WTC11 (cell line): ENCODE measurements around the gene AJAP1. TPM values are rescaled to one million over a fixed set of nuclear protein-coding genes. Genes with fewer than 3 reads are reported as not detected.

Experiments
- ATAC-seq: fragments of 200-7000 bp; cut with Tn5 transposase; 2 replicates; pipeline ENCODE4 v1.10.0; 2021; ENCODE audit warnings: mild to moderate bottlenecking, moderate library complexity
- CTCF ChIA-PET: fragments of 300-600 bp; sonication (Branson Sonifier 250); formaldehyde crosslinking; loops from one replicate; lab custom pipeline; 2021; ENCODE audit warnings: antibody characterized with exemption; lab: Charles Lee
- POLR2A ChIA-PET: fragments of 350-600 bp; sonication (Branson Sonifier 250); formaldehyde crosslinking; loops from one replicate; lab custom pipeline; 2021; ENCODE audit warnings: antibody characterized with exemption; lab: Charles Lee
- DNase-seq: peaks from one replicate; pipeline ENCODE4 v3.0.0; 2021; ENCODE audit warnings: low spot score
- H3K27ac Mint-ChIP-seq: 2 replicates; pipeline ENCODE4 v1.8.0; 2021; ENCODE audit warnings: mixed read lengths
- H3K27me3 Mint-ChIP-seq: 2 replicates; pipeline ENCODE4 v1.8.0; 2021; ENCODE audit warnings: low read depth, mild to moderate bottlenecking, moderate library complexity, mixed read lengths
- H3K36me3 Mint-ChIP-seq: 2 replicates; pipeline ENCODE4 v1.8.0; 2021; ENCODE audit warnings: mixed read lengths
- H3K4me1 Mint-ChIP-seq: 2 replicates; pipeline ENCODE4 v1.8.0; 2022; ENCODE audit warnings: mixed read lengths
- H3K4me3 Mint-ChIP-seq: 2 replicates; pipeline ENCODE4 v1.8.0; 2021; ENCODE audit warnings: mild to moderate bottlenecking, moderate library complexity, mixed read lengths
- H3K9me3 Mint-ChIP-seq: 2 replicates; pipeline ENCODE4 v1.8.0; 2021; ENCODE audit warnings: mixed read lengths
- CBFB ChIP-seq: sonication (generic); formaldehyde crosslinking; IDR thresholded peaks from 2 replicates; pipeline ENCODE4 v1.8.1; 2022; ENCODE audit warnings: mild to moderate bottlenecking, low read depth, missing genetic modification reagents
- CREB1 ChIP-seq: sonication (generic); formaldehyde crosslinking; IDR thresholded peaks from 2 replicates; pipeline ENCODE4 v1.8.0; 2023; ENCODE audit warnings: mild to moderate bottlenecking, missing genetic modification reagents
- ESRRA ChIP-seq: sonication (generic); formaldehyde crosslinking; IDR thresholded peaks from 2 replicates; pipeline ENCODE4 v1.8.1; 2022; ENCODE audit warnings: mild to moderate bottlenecking, missing genetic modification reagents, borderline replicate concordance
- ETV6 ChIP-seq: sonication (generic); formaldehyde crosslinking; IDR thresholded peaks from 2 replicates; pipeline ENCODE4 v1.8.1; 2022; ENCODE audit warnings: mild to moderate bottlenecking, missing genetic modification reagents
- GRHL2 ChIP-seq: fragments of 250-450 bp; sonication (Bioruptor Pico); IDR thresholded peaks from 2 replicates; pipeline ENCODE4 v1.8.0; 2022; ENCODE audit warnings: mild to moderate bottlenecking, moderate library complexity; ENCODE audit not compliant: insufficient replicate concordance, severe bottlenecking
- GTF2I ChIP-seq: fragments of 250-450 bp; sonication (Bioruptor Pico); conservative IDR thresholded peaks from 2 replicates; pipeline ENCODE4 v1.4.0; 2021; ENCODE audit warnings: mild to moderate bottlenecking
- IRF2 ChIP-seq: sonication (generic); formaldehyde crosslinking; IDR thresholded peaks from 2 replicates; pipeline ENCODE4 v1.8.0; 2022; ENCODE audit warnings: low read depth, missing genetic modification reagents, borderline replicate concordance
- NFYB ChIP-seq: sonication (generic); formaldehyde crosslinking; conservative IDR thresholded peaks from 2 replicates; pipeline ENCODE4 v1.8.0; 2022; ENCODE audit warnings: low read depth, missing genetic modification reagents
- NR2C2 ChIP-seq: sonication (generic); formaldehyde crosslinking; IDR thresholded peaks from 2 replicates; pipeline ENCODE4 v1.8.0; 2022; ENCODE audit warnings: mild to moderate bottlenecking, missing genetic modification reagents
- NR3C1 ChIP-seq: sonication (generic); formaldehyde crosslinking; conservative IDR thresholded peaks from 2 replicates; pipeline ENCODE4 v1.8.1; 2023; ENCODE audit warnings: low read depth, mild to moderate bottlenecking, missing genetic modification reagents
- SOX15 ChIP-seq: fragments of 250-450 bp; sonication (Bioruptor Pico); IDR thresholded peaks from 2 replicates; pipeline ENCODE4 v1.9.0; 2021; ENCODE audit warnings: mild to moderate bottlenecking
- SP1 ChIP-seq: sonication (generic); formaldehyde crosslinking; conservative IDR thresholded peaks from 2 replicates; pipeline ENCODE4 v1.8.1; 2022; ENCODE audit warnings: missing genetic modification reagents
- TP53 ChIP-seq: sonication (generic); formaldehyde crosslinking; IDR thresholded peaks from 2 replicates; pipeline ENCODE4 v1.8.1; 2023; ENCODE audit warnings: mild to moderate bottlenecking, missing genetic modification reagents
- ZBTB21 ChIP-seq: sonication (generic); formaldehyde crosslinking; IDR thresholded peaks from 2 replicates; pipeline ENCODE4 v1.8.1; 2023; ENCODE audit warnings: mild to moderate bottlenecking, missing genetic modification reagents, borderline replicate concordance
- ZNF121 ChIP-seq: sonication (generic); formaldehyde crosslinking; IDR thresholded peaks from 2 replicates; pipeline ENCODE4 v1.8.0; 2023; ENCODE audit warnings: missing genetic modification reagents
- ZNF263 ChIP-seq: sonication (generic); formaldehyde crosslinking; IDR thresholded peaks from 2 replicates; pipeline ENCODE4 v1.8.1; 2022; ENCODE audit warnings: low read depth, mild to moderate bottlenecking, moderate library complexity, missing genetic modification reagents
- ZNF423 ChIP-seq: fragments of 250-450 bp; sonication (Bioruptor Pico); IDR thresholded peaks from 2 replicates; pipeline ENCODE4 v2.1.2; 2022; ENCODE audit warnings: mild to moderate bottlenecking, moderate library complexity
- total RNA-seq: library from RNA; stranded (reverse); gene quantifications from 3 replicates; pipeline ENCODE4 v1.2.3, GENCODE V29; 2021
- TF ChIP-seq, protein P1 (sequence below): fragments of 200-600 bp; IDR thresholded peaks from 2 replicates; pipeline ENCODE4 v1.8.0; 2022; ENCODE audit warnings: antibody characterized with exemption
- TF ChIP-seq, protein P2 (sequence below): sonication (generic); formaldehyde crosslinking; IDR thresholded peaks from 2 replicates; pipeline ENCODE4 v1.8.0; 2022; ENCODE audit warnings: mild to moderate bottlenecking, missing genetic modification reagents
- TF ChIP-seq, protein P3 (sequence below): sonication (generic); formaldehyde crosslinking; IDR thresholded peaks from 2 replicates; pipeline ENCODE4 v1.8.0; 2022; ENCODE audit warnings: mild to moderate bottlenecking, missing genetic modification reagents
- TF ChIP-seq, protein P4 (sequence below): sonication (generic); formaldehyde crosslinking; conservative IDR thresholded peaks from 2 replicates; pipeline ENCODE4 v1.8.1; 2022; ENCODE audit warnings: mild to moderate bottlenecking, missing genetic modification reagents
- TF ChIP-seq, protein P5 (sequence below): sonication (generic); formaldehyde crosslinking; IDR thresholded peaks from 2 replicates; pipeline ENCODE4 v1.8.1; 2023; ENCODE audit warnings: mild to moderate bottlenecking, missing genetic modification reagents, moderate library complexity
- TF ChIP-seq, protein P6 (sequence below): sonication (generic); formaldehyde crosslinking; IDR thresholded peaks from 2 replicates; pipeline ENCODE4 v1.8.1; 2022; ENCODE audit warnings: low read depth, missing genetic modification reagents, borderline replicate concordance

The AJAP1 gene
- total RNA-seq, 1 experiment from 2014 or later: 2.1 TPM

DNA sequence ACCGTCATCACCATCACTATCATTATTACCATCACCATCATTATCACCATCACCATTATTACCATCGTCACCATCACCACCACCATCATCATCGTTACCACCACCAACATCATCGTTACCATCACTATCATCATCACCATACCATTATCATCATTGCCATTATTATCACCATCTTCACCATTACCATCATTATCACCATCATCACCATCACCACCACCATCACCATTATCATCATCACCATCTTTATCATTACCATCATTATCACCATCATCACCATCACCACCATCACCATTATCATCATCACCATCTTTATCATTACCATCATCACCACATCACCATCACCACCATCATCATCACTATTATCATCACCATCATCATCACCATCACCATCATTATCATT, 112.9 kb downstream of the AJAP1 start (continued):
- TF ChIP-seq, protein P1, sequence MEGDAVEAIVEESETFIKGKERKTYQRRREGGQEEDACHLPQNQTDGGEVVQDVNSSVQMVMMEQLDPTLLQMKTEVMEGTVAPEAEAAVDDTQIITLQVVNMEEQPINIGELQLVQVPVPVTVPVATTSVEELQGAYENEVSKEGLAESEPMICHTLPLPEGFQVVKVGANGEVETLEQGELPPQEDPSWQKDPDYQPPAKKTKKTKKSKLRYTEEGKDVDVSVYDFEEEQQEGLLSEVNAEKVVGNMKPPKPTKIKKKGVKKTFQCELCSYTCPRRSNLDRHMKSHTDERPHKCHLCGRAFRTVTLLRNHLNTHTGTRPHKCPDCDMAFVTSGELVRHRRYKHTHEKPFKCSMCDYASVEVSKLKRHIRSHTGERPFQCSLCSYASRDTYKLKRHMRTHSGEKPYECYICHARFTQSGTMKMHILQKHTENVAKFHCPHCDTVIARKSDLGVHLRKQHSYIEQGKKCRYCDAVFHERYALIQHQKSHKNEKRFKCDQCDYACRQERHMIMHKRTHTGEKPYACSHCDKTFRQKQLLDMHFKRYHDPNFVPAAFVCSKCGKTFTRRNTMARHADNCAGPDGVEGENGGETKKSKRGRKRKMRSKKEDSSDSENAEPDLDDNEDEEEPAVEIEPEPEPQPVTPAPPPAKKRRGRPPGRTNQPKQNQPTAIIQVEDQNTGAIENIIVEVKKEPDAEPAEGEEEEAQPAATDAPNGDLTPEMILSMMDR: no peak

DNA sequence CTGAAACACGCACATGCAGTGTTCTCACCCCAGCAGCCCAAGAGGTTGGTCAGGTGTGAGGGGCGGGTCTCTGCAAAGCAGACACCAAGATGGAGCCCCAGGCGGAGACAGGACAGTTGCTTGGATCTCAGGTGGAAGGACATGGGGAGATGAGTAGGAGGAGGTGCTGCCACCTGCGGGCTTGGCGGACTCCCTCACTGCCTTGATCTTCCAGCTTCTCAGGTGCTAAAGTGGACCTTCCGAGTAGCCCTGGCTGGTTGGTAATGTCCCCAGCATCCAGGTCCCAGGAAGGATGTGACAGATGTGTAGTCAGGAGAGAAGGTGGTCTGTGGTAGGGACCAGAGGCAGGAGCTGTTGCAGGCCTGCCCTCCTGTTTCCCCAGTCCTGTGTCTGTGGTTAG, 114.1 kb downstream of the AJAP1 start:
- H3K27me3 Mint-ChIP-seq: peaks cover 4% of the 10 kb centered on the region
- H3K4me3 Mint-ChIP-seq: no peak overlapping the region
- TF ChIP-seq GRHL2 (CRISPR knock-in tag): no peak
- no peak for TF ChIP-seq NFYB (CRISPR knock-in tag)
- TF ChIP-seq TP53 (CRISPR knock-in tag): no peak
- no peak for TF ChIP-seq ZNF263 (CRISPR knock-in tag)
- TF ChIP-seq GTF2I (CRISPR knock-in tag): no peak
- TF ChIP-seq ZNF423 (CRISPR knock-in tag): no peak
- TF ChIP-seq ZBTB21 (CRISPR knock-in tag): no peak
- no peak for TF ChIP-seq ZNF121 (CRISPR knock-in tag)
- TF ChIP-seq, protein P2, sequence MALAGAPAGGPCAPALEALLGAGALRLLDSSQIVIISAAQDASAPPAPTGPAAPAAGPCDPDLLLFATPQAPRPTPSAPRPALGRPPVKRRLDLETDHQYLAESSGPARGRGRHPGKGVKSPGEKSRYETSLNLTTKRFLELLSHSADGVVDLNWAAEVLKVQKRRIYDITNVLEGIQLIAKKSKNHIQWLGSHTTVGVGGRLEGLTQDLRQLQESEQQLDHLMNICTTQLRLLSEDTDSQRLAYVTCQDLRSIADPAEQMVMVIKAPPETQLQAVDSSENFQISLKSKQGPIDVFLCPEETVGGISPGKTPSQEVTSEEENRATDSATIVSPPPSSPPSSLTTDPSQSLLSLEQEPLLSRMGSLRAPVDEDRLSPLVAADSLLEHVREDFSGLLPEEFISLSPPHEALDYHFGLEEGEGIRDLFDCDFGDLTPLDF (CRISPR knock-in tag): no peak
- TF ChIP-seq, protein P3, sequence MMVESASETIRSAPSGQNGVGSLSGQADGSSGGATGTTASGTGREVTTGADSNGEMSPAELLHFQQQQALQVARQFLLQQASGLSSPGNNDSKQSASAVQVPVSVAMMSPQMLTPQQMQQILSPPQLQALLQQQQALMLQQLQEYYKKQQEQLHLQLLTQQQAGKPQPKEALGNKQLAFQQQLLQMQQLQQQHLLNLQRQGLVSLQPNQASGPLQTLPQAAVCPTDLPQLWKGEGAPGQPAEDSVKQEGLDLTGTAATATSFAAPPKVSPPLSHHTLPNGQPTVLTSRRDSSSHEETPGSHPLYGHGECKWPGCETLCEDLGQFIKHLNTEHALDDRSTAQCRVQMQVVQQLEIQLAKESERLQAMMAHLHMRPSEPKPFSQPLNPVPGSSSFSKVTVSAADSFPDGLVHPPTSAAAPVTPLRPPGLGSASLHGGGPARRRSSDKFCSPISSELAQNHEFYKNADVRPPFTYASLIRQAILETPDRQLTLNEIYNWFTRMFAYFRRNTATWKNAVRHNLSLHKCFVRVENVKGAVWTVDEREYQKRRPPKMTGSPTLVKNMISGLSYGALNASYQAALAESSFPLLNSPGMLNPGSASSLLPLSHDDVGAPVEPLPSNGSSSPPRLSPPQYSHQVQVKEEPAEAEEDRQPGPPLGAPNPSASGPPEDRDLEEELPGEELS (CRISPR knock-in tag): no peak
- TF ChIP-seq ETV6 (CRISPR knock-in tag): no peak
- TF ChIP-seq, protein P4, sequence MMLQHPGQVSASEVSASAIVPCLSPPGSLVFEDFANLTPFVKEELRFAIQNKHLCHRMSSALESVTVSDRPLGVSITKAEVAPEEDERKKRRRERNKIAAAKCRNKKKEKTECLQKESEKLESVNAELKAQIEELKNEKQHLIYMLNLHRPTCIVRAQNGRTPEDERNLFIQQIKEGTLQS (CRISPR knock-in tag): no peak
- TF ChIP-seq NR2C2 (CRISPR knock-in tag): no peak
- no peak for TF ChIP-seq SOX15 (CRISPR knock-in tag)
- CTCF ChIA-PET: no interaction called here
- H3K36me3 Mint-ChIP-seq: peaks cover 34% of the 10 kb centered on the region
- POLR2A ChIA-PET: no interaction called here
- no peak for DNase-seq
- H3K9me3 Mint-ChIP-seq: peaks cover 30% of the 10 kb centered on the region
- H3K4me1 Mint-ChIP-seq: no peaks in the 10 kb centered on the region
- no peak for ATAC-seq
- H3K27ac Mint-ChIP-seq: no peak overlapping the region

DNA sequence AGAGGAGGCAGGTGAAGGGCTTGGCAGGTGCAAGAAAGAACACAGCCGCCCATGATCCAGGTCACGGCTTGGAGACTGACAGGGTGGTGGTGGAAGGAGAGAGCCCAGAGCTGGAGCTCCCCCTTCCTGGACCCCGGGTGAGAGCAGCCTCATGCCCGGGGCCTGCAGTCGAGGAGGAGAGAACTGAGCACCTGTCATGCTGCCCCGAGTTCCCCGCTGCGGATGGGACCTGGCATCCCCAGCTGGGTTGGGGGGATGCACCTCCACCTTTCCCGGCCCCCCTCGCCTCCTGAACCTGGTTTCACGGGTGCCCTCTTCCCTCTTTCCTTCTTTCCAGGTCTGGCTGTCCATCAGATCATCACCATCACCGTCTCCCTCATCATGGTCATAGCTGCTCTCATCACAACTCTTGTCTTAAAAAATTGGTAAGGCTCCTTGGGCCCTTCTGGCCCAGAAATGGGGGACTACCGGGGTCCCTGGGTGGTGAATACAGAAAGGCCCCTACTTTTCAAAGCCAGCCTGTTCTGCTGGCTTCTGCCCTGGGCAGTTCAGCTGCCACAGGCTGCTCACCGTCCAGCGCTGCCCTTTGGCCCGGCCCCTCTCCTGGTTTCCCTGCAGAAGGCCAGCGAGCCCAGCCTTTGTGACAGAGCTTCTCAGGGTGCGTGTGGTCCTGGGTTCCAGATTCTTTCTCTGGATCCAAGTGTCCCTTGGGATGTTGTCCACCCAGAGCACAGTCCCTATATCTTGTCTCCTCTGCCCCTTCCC, 115.3 kb downstream of the AJAP1 start:
- H3K9me3 Mint-ChIP-seq: peaks cover 24% of the 10 kb centered on the region
- H3K4me1 Mint-ChIP-seq: no peaks in the 10 kb centered on the region
- POLR2A ChIA-PET: no interaction called here
- ATAC-seq (no peak), DNase-seq (no peak)
- H3K4me3 Mint-ChIP-seq: no peak overlapping the region
- H3K27me3 Mint-ChIP-seq: peaks cover 4% of the 10 kb centered on the region
- H3K27ac Mint-ChIP-seq: no peak overlapping the region
- H3K36me3 Mint-ChIP-seq: peaks cover 35% of the 10 kb centered on the region
- CTCF ChIA-PET: no interaction called here
- TF ChIP-seq GTF2I (CRISPR knock-in tag): no peak
- TF ChIP-seq NR3C1: no peak
- TF ChIP-seq SP1: no peak
- no peak for TF ChIP-seq CREB1
- TF ChIP-seq, protein P5, sequence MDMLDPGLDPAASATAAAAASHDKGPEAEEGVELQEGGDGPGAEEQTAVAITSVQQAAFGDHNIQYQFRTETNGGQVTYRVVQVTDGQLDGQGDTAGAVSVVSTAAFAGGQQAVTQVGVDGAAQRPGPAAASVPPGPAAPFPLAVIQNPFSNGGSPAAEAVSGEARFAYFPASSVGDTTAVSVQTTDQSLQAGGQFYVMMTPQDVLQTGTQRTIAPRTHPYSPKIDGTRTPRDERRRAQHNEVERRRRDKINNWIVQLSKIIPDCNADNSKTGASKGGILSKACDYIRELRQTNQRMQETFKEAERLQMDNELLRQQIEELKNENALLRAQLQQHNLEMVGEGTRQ (CRISPR knock-in tag): no peak
- TF ChIP-seq IRF2 (CRISPR knock-in tag): no peak
- TF ChIP-seq ESRRA (CRISPR knock-in tag): no peak
- TF ChIP-seq, protein P6, sequence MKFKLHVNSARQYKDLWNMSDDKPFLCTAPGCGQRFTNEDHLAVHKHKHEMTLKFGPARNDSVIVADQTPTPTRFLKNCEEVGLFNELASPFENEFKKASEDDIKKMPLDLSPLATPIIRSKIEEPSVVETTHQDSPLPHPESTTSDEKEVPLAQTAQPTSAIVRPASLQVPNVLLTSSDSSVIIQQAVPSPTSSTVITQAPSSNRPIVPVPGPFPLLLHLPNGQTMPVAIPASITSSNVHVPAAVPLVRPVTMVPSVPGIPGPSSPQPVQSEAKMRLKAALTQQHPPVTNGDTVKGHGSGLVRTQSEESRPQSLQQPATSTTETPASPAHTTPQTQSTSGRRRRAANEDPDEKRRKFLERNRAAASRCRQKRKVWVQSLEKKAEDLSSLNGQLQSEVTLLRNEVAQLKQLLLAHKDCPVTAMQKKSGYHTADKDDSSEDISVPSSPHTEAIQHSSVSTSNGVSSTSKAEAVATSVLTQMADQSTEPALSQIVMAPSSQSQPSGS: no peak
- no peak for TF ChIP-seq CBFB
- TF ChIP-seq GRHL2 (CRISPR knock-in tag): no peak
